Retina (tissue), 1 donor: ENCODE results near the gene HMGCL.
"Not testable (repeated sequence)": the region's sequence is repeated elsewhere in the genome, so short reads cannot be mapped to it uniquely, and the experiment has no call there.

Source experiments
- DNase-seq: peaks from one replicate; pipeline ENCODE4 v3.0.0-alpha.2; 2016

The HMGCL gene

GRCh38 chr1:23825762-23826522 lies 713 bp upstream of the HMGCL start:
- DNase-seq: no peak

- no peak for DNase-seq
These were observed 536 bp downstream of the HMGCL start for GRCh38 chr1:23824711-23825075.

- DNase-seq: no peak
These were observed 1.5 kb downstream of the HMGCL start for GRCh38 chr1:23823767-23824166.

GRCh38 chr1:23817633-23818032 lies 7.6 kb downstream of the HMGCL start:
- DNase-seq: no peak

GRCh38 chr1:23816906-23817305 lies 8.3 kb downstream of the HMGCL start:
- no peak for DNase-seq

- DNase-seq: no peak
These were observed 8.9 kb downstream of the HMGCL start for GRCh38 chr1:23816361-23816760.

- DNase-seq: no peak
These were observed 11.2 kb downstream of the HMGCL start for GRCh38 chr1:23814016-23814415.

- no peak for DNase-seq
These were observed 14.2 kb downstream of the HMGCL start for GRCh38 chr1:23810818-23811540.

GRCh38 chr1:23809751-23810171 lies 15.5 kb downstream of the HMGCL start:
- DNase-seq: peak; percentile 46

- DNase-seq: no peak
These were observed 17.8 kb downstream of the HMGCL start for GRCh38 chr1:23807453-23807852.

GRCh38 chr1:23806280-23806679 lies 18.9 kb downstream of the HMGCL start:
- no peak for DNase-seq

GRCh38 chr1:23805025-23805424 lies 20.2 kb downstream of the HMGCL start:
- DNase-seq: no peak

- DNase-seq: no peak
These were observed 20.9 kb downstream of the HMGCL start for GRCh38 chr1:23804183-23804835.

- DNase-seq: no peak
These were observed 21.6 kb downstream of the HMGCL start for GRCh38 chr1:23803674-23804073.

- DNase-seq: not testable (repeated sequence)
These were observed 22.4 kb downstream of the HMGCL start for GRCh38 chr1:23802809-23803342.

GRCh38 chr1:23801876-23802275 lies 23.4 kb downstream of the HMGCL start:
- no peak for DNase-seq

- DNase-seq: no peak
These were observed 23.9 kb downstream of the HMGCL start for GRCh38 chr1:23801338-23801748.

GRCh38 chr1:23800400-23801337 lies 24.6 kb downstream of the HMGCL start, which contains the start of gene GALE:
Gene GALE, minus strand, starts transcription at chr1:23800754. Its CDS starts 1,747 bp downstream, at chr1:23799007.
- peak; percentile 93 for DNase-seq

- peak; percentile 62 for DNase-seq
These were observed 25.4 kb downstream of the HMGCL start for GRCh38 chr1:23799570-23800399.

GRCh38 chr1:23799255-23799569 lies 26.0 kb downstream of the HMGCL start:
- DNase-seq: no peak

GRCh38 chr1:23798662-23799142 lies 26.5 kb downstream of the HMGCL start:
- no peak for DNase-seq
